ENCODE measurements around the gene DPT. TPM values are rescaled to one million over a fixed set of nuclear protein-coding genes. Genes with fewer than 3 reads are reported as not detected.

DPT gene
- total RNA-seq, 1 experiment from 2014 or later, result not detected

DNA sequence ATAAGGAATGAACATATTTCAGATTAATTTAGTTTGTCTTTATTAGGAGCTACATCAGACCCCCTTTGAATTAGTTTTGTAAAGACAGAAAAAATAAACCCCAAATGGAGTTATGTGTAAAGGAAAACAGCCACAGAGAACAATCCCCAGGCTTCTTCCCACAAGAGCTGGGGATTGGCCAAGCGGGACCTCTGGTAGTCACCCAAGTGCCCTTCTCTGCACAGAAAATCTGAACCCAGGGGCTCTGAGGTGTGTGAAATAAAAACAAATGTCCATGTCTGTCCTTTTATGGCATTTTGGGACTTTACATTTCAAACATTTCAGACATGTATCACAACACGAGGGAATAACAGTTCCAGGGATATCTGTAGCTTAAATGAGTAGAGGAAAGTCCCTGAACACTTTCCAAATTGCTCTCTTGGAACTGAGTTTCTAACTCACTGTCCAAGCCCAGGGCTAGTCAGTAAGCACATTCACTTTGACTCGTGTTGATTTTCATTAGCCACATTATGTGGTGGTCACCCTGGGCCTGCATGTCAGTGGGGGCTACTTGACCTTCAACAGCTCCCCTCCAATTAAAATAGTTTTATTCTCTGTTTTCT lies 22.5 kb downstream of the DPT start:
- Mint-ChIP-seq H3K4me1 (no peaks in the 10 kb centered on the region), H3K36me3 (no peaks in the 10 kb centered on the region), H3K27me3 (ENCODE audit: low read depth) (no peaks in the 10 kb centered on the region), H3K27ac (no peak overlapping the region), H3K9me3 (peaks cover 4% of the 10 kb centered on the region; the same call in 1 of the 2 replicates), H3K4me3 (no peak overlapping the region)
- ATAC-seq, result no peak
- ChIA-PET POLR2A (no interaction called here), CTCF (no interaction called here)
- no peak for DNase-seq (ENCODE audit: low spot score)
- TF ChIP-seq MXD4 (CRISPR knock-in tag; IDR thresholded peaks at IDR 0.05; ENCODE audit: borderline replicate concordance) (no peak), NR2C2 (CRISPR knock-in tag; IDR thresholded peaks at IDR 0.05) (no peak), ATF1 (CRISPR knock-in tag; IDR thresholded peaks at IDR 0.05) (no peak), JAZF1 (CRISPR knock-in tag; IDR thresholded peaks at IDR 0.05) (no peak), SMAD4 (CRISPR knock-in tag; IDR thresholded peaks at IDR 0.05) (no peak)
- TF ChIP-seq, protein P1, sequence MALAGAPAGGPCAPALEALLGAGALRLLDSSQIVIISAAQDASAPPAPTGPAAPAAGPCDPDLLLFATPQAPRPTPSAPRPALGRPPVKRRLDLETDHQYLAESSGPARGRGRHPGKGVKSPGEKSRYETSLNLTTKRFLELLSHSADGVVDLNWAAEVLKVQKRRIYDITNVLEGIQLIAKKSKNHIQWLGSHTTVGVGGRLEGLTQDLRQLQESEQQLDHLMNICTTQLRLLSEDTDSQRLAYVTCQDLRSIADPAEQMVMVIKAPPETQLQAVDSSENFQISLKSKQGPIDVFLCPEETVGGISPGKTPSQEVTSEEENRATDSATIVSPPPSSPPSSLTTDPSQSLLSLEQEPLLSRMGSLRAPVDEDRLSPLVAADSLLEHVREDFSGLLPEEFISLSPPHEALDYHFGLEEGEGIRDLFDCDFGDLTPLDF (CRISPR knock-in tag; IDR thresholded peaks at IDR 0.05), result no peak
- TF ChIP-seq, protein P2, sequence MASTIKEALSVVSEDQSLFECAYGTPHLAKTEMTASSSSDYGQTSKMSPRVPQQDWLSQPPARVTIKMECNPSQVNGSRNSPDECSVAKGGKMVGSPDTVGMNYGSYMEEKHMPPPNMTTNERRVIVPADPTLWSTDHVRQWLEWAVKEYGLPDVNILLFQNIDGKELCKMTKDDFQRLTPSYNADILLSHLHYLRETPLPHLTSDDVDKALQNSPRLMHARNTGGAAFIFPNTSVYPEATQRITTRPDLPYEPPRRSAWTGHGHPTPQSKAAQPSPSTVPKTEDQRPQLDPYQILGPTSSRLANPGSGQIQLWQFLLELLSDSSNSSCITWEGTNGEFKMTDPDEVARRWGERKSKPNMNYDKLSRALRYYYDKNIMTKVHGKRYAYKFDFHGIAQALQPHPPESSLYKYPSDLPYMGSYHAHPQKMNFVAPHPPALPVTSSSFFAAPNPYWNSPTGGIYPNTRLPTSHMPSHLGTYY (CRISPR knock-in tag; IDR thresholded peaks at IDR 0.05), result no peak
- TF ChIP-seq, protein P3, sequence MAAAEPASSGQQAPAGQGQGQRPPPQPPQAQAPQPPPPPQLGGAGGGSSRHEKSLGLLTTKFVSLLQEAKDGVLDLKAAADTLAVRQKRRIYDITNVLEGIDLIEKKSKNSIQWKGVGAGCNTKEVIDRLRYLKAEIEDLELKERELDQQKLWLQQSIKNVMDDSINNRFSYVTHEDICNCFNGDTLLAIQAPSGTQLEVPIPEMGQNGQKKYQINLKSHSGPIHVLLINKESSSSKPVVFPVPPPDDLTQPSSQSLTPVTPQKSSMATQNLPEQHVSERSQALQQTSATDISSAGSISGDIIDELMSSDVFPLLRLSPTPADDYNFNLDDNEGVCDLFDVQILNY (CRISPR knock-in tag; IDR thresholded peaks at IDR 0.05), result no peak
- TF ChIP-seq, protein P4, sequence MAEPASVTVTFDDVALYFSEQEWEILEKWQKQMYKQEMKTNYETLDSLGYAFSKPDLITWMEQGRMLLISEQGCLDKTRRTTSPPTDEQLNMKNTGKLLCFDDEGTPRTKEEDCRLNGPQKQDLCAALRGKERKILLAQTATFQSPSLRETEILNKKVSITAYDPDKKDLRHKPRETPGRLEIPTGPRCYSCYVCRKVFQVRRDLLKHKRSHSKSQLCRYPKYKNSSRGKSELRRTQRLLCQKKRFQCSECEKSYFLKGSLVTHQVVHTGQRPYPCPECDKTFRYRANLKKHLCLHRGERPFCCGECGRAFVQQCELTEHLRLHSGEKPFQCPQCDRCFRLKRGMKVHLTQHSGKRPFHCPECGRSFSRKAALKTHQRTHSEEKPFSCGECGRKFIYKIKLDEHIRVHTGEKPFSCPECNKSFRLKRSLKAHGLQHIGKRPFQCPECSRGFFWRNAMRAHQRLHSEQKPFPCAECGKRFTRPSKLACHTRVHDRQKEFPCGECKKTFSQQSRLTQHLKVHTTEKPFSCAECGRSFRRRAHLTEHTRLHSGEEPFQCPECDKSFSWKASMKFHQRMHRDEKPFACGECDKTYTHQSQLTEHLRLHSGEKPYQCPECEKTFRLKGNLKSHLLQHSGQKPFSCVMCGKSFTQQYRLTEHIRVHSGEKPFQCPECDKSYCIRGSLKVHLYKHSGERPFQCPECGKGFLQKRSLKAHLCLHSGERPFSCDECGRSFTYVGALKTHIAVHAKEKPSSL (CRISPR knock-in tag; conservative IDR thresholded peaks at IDR 0.05), result no peak
- TF ChIP-seq, protein P5, sequence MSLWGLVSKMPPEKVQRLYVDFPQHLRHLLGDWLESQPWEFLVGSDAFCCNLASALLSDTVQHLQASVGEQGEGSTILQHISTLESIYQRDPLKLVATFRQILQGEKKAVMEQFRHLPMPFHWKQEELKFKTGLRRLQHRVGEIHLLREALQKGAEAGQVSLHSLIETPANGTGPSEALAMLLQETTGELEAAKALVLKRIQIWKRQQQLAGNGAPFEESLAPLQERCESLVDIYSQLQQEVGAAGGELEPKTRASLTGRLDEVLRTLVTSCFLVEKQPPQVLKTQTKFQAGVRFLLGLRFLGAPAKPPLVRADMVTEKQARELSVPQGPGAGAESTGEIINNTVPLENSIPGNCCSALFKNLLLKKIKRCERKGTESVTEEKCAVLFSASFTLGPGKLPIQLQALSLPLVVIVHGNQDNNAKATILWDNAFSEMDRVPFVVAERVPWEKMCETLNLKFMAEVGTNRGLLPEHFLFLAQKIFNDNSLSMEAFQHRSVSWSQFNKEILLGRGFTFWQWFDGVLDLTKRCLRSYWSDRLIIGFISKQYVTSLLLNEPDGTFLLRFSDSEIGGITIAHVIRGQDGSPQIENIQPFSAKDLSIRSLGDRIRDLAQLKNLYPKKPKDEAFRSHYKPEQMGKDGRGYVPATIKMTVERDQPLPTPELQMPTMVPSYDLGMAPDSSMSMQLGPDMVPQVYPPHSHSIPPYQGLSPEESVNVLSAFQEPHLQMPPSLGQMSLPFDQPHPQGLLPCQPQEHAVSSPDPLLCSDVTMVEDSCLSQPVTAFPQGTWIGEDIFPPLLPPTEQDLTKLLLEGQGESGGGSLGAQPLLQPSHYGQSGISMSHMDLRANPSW (CRISPR knock-in tag; conservative IDR thresholded peaks at IDR 0.05; ENCODE audit: low read depth), result no peak
- TF ChIP-seq, protein P6, sequence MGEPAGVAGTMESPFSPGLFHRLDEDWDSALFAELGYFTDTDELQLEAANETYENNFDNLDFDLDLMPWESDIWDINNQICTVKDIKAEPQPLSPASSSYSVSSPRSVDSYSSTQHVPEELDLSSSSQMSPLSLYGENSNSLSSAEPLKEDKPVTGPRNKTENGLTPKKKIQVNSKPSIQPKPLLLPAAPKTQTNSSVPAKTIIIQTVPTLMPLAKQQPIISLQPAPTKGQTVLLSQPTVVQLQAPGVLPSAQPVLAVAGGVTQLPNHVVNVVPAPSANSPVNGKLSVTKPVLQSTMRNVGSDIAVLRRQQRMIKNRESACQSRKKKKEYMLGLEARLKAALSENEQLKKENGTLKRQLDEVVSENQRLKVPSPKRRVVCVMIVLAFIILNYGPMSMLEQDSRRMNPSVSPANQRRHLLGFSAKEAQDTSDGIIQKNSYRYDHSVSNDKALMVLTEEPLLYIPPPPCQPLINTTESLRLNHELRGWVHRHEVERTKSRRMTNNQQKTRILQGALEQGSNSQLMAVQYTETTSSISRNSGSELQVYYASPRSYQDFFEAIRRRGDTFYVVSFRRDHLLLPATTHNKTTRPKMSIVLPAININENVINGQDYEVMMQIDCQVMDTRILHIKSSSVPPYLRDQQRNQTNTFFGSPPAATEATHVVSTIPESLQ (CRISPR knock-in tag; IDR thresholded peaks at IDR 0.05), result no peak
- TF ChIP-seq, protein P7, sequence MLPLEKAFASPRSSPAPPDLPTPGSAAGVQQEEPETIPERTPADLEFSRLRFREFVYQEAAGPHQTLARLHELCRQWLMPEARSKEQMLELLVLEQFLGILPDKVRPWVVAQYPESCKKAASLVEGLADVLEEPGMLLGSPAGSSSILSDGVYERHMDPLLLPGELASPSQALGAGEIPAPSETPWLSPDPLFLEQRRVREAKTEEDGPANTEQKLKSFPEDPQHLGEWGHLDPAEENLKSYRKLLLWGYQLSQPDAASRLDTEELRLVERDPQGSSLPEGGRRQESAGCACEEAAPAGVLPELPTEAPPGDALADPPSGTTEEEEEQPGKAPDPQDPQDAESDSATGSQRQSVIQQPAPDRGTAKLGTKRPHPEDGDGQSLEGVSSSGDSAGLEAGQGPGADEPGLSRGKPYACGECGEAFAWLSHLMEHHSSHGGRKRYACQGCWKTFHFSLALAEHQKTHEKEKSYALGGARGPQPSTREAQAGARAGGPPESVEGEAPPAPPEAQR (CRISPR knock-in tag; IDR thresholded peaks at IDR 0.05), result no peak

All from WTC11 (cell line).